ENCODE data around the gene SLC25A12.
A peak's percentile ranks its signal among the peaks of the same experiment; 100 is the strongest.

SLC25A12 gene

DNA sequence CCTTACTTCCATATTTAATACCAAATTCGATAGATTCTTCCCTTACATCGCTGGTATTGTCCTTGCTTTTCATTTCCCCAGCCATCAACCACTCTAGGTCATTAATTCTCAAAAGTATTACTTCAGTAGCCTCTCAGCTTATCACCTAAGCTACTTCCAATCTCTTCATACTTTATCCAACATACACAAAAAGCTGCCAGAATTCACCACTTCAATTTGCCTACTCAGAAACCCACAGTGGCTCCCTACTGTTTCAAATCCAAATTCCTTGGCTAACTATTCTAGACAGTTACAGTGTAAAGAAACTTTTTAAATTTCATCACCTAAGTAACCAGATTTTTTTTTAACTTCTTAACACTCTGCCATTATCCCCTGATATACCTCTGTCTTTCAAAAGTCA, 4.7 kb downstream of the SLC25A12 start:
- DNase-seq (ENCODE audit: low spot score) = no peak

DNA sequence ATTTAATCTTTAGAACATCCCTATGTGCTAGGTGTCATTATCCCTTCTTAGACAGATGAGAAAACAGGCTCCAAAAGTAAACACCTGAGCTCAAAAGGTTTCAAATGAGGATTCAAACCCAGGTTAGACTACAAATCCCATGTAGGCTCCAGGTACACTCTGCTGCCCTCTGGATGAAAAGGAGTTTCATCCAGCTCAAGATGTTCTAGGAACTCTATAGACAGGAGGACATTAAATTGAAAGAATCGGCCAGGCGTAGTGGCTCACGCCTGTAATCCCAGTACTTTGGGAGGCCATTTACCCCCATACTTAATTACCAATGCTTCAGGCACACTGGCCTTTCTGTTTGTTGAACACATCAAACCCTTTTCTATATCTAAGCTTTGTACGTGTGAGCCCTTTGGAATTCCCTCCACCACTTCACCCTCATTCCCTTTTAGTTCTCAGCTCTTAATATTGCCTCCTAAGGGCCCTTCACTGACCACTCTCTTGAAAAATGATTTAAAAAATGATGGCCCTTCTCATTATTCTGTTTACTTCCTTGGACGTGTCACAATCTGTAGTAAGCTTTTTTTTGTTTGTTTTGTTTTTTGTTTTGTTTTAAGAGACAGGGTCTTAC, 10.7 kb downstream of the SLC25A12 start:
- no peak for DNase-seq (ENCODE audit: low spot score)

DNA sequence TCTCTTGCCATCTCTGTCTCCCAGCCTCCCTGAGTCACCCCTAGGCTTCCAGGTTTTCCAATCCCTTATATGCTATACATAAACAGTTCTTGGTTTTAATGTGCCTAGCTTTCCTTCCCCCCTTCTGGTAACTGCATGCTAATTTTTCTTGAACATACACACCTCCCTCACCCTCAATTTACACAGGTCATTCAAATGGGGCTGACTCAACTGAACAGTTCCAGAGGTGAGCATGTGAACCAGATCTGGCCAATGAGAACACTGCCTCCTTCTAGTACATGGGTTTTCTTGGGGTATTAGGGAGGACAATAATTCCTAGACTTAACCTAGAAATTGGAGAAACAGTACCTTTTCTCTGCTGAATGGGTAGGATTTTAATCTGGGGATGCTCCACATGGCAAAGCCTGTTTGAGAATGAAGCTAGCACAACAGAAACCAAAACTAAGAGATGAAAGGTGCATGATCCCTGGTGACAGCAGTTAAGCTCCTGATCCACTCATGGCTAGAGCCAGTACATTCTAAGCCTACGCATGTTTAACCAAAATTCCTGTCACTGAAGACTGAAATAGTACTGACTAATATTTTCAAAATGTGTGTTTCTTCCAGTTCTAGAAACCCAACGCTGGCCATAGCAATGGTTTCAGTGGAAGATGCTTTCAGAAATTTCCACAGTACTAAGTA, 11.8 kb downstream of the SLC25A12 start:
- DNase-seq (ENCODE audit: low spot score) = no peak

DNA sequence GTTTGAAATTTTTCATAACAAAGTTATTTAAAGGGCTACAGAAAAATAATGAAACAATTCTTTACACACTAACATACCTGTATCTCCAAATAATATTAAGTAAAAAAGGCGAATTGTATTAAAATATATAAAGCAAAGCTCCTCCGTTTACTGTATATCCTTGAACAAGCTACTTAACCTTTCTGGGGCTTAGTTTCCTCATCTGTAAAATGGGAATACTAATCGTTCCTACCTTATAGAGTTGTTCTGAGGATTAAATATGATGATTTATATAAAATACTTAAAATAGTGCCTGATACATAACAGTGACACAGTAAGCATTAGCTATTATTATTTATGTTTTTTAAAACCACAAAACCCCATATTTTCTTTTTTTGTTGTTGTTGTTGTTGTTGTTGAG, 13.3 kb downstream of the SLC25A12 start:
- DNase-seq (ENCODE audit: low spot score) = no peak

DNA sequence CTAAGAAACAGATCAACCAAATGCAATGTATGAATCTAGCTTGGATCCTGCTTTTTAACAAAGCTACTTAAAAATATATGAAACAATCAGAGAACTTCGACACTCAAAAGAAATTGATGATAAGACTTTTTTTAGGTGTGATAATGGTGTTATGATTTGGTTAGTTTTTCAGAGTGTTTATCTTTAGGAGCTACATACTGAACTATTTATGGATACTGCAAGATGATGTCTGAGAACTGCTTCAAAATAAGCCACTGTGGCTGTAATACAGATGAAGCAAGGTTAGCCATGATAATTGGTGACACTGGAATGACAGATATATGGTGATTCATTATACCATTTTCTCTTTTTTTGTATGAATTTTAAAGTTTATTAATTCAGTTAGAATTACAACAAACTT, 14.2 kb downstream of the SLC25A12 start:
- DNase-seq (ENCODE audit: low spot score) = no peak

DNA sequence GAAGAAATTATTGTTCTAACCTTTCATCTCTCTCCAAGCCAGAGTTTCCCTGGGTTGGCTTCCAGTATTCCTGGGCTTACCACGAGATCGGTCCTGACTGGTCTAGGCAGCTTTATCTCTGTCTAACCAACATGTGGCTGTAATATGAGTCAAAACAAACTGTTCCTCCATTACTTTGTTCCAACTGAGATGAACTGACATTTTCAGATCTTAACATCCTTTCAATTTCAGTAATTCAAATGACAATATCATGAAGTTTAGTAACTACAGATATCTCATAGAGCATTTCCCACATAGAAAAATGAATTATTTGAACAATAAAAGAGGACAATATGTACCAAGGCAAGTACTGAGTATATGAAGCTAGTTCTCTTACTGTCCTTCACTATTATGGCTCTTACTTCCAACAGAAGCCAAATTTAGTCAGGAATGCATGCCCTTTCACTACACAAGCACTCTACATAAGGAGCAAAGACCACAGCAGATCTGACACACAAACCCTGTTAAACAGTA, 15.5 kb downstream of the SLC25A12 start:
- DNase-seq (ENCODE audit: low spot score) = peak; percentile 8

DNA sequence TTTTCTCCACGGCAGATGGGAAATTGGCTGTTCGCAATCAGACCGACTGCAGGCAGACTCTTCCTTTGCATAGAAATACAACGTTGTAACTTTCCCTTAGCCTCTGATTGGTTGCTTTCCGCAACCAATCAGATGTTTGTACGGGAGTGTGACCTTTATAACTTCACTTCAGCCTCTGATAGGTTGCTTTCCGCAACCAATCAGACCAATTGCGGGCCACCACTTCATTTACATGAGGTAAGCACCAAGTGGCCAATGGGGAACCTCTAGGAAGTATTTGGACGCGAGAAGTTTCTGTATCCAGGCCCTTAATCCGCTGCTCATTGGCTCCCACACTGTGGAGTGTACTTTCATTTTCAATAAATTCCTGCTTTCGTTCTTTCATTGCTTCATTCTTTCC, 19.1 kb downstream of the SLC25A12 start:
- no peak for DNase-seq (ENCODE audit: low spot score)

DNA sequence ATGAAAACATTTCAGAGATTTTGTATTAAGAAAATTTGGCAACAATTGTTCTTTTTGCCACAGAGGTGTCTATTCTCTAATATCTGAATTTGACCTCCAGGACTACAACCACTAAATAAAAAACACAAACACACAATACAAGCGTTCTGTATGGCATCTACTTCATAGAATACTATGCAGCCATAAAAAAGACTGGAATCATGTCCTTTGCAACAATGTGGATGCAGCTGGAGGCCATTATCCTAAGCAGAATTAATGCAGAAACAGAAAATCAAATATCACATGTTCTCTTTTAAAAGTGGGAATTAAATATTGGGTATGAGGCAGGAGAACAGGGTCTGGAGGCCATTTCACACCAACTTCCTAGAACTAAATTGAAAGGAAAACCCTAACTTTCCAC, 19.5 kb downstream of the SLC25A12 start:
- DNase-seq (ENCODE audit: low spot score) = no peak

DNA sequence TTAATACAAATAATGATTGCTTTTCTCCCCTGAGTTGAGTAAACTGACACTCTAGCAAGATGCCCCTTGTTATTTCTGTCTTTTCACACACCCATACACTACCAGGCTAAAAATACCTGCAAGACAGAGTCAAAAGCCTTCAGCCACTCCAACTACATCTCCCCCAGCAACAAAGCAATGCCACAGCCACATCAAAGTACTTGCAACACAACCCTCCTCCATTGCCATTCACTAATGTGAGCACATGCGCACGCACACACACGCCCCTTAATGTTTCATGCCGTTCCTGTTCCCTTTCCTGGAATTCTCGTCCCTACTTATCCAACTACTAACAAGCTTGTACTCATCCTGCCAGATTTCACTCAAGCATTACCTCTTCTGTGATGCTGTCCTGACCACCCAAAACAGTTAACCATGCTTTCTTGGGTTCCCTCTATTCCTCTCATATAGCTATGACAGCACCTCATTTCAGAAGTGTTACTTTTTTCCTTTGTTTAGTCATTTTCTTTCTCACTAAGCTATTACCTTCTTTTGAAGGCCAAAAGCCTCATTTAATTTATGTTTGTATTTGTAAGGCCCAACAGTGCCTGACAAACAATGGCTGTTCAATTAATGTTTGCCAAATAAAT, 29.6 kb downstream of the SLC25A12 start:
- no peak for DNase-seq (ENCODE audit: low spot score)

DNA sequence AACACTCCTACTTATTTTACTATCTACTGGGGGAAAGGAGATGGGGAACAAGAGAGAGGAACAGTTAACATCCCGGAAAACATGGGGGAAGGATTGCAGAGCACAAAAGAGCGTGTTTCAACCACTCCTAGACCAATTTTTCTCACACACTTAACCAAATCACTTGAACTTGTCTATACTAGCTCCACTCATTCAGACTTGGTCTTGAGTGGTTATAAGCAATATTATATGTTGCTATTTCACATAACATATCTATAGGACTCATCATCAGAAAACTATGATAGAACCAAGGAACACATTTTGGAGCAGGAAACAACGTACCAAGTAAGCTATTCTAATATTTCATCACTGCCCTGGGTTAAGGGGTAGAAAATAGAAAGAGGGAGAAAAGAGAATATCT, 31.5 kb downstream of the SLC25A12 start:
- no peak for DNase-seq (ENCODE audit: low spot score)

DNA sequence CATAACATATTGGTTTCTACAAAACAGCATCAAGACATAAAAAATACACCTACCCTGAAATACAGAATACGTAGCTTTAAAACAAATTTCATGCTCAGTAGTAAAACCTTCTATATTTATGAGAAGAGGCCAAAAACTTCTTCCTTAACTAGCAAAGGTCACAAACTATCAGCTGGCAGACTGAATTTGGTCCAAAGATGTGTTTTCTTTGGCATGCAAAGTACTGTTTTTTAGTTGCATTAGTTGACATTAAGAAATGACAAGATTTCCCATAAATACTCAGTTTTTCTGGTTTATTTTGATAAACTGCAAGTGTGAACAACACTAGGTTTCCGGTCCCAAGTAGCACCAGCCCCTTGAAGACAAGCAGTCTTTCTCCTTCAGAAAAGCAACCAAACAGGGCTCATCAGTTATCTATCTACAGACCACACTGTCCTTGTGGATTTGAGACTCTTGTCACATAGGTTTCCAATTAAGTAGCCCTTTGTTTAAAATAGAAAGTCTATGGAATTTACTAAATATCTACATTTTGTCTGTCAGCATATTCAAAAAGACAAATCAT, 35.6 kb downstream of the SLC25A12 start:
- DNase-seq (ENCODE audit: low spot score) = no peak

DNA sequence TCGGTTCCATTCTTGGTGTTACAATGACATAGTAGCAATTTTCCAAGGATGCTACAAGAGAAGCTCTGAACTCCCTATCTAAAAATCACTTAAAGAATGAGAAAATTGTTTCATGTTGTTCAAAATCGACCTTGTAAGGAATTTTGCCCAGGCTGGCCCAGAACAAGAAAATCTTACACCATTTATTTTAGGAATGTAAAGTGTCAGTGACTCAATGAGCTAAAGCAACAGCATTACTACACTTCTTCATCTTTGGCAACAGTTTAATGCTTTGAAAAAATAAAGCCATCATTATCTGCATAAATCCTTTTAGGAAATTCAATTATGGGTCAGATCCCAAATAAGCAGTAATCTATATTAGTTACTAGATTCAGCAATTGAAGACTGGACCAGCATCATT, 38.6 kb downstream of the SLC25A12 start:
- no peak for DNase-seq (ENCODE audit: low spot score)

DNA sequence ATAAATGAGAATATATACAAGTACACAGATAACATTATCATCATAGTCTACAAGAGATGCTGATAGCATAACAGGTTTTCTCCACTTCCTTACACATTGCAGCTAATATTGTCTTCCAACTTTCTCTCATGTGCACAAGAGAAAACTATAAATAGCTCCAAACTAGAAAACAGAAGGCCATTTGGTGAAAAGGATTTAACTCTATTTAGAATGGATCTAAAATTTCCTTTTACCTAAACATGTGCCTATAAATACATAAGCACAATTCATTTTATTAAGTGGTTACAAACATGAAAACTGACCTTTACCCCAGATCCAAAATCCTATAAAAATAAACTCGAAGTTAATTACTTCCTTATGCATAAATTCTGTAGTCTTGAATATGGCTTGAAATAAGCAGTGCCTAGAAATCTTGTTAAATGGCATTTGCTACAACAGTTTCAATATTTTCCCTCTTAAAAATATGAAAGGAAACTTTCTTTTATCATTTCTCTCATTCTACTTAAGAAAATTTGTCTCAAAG, 41.6 kb downstream of the SLC25A12 start:
- no peak for DNase-seq (ENCODE audit: low spot score)

DNA sequence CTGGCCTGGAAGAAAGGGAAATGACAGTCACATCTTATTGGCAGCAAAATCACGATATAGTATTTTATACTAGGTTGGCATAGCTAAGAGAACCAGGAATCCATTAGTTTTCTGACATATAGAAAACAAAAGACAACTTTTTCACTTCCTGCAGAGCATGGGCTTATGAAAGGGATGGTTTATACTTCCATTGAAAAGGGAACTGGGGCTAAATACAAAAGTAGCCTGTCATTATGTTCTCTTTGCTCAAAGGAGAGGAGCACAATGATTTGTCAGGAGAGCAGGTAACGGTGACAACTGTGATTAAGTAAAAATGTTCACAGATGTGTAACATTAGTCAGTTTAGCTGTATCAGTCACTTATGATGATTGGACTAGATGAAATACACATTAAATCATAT, 46.4 kb downstream of the SLC25A12 start:
- no peak for DNase-seq (ENCODE audit: low spot score)

DNA sequence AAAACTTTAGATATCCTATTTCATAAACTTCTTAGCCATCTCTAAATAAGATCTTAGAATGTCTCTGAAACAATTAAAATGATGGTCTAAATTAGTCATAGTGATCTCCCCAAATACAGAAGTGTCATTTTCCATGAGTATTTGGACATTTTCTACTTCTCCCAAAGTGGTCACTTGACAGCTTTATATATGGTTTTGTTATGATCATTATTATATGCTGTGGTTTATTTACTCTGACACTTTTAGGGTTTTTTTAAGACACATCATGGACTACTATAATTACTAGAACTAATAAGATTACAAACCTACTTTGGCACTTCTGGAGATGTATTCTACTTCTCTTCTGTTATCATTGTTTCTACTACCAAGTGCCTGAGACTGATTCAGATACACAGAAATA, 47.1 kb downstream of the SLC25A12 start:
- DNase-seq (ENCODE audit: low spot score) = no peak

DNA sequence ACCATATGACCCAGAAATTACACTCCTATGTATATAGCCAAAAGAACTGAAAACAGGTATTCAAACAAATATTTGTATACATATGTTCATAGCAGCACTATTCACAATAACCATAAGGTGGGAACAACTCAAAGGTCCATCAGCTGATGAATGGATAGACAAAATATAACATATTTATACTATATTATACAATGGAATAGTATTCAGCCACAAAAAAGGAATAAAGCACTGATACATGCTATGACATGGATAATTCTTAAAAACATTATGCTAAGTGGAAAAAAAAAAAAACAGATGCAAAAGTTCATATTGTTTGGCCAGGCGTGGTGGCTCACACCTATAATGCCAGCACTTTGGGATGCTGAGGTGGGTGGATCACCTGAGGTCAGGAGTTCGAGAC, 52.0 kb downstream of the SLC25A12 start:
- DNase-seq (ENCODE audit: low spot score) = no peak

DNA sequence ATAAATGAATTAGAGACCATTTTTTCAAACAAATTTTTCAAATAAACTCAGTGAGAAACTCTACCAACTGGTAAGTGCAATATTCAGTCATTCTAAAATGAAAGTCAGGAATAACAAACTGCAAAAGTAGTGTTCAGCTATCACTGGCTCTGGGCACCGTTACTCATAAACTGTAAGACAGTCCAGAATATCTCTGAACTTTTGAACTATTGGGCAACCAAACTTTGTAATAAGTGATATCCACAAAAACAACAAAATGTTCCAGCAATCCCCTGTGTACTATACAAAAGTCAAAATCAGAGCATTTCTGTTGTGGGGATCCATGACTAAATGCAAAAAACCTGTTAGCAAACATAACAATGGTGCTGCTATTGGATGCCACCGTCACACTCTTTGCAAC, 56.3 kb downstream of the SLC25A12 start:
- DNase-seq (ENCODE audit: low spot score) = no peak

DNA sequence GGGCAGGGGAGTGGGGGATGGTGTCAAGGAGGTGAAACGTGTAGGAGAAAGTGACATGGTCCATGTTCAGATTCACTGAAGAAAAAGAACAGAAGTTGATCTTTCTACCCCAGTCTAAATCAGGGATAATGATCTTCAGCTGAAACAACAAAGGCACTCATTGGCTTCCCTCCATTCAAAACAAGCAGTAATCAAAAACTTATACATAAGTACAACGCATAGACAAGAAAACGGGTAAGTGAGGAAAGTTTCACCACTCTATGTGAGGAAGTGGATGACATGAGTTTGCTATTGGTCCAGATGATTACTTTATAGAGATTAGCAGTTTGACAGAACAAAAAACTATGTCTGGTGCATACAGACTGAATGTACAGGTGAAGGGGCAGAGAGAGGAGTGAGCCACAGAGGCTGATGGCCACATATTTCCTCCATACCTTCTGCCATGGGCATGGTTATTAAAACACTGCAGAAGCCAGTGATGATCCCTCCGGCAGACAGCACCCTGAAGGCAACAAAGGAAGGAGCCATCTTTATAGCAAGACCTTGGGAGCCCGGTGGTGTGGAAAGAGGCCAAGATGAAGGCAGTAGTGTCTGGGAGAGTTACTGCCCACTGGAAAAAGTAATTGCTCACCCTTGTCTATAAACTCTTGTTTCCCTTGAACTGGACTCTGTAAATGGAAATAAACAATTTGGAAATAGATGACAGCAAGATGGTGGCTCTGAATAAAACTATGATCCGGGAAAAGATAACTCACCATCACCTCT, 57.7 kb downstream of the SLC25A12 start:
- no peak for DNase-seq (ENCODE audit: low spot score)

DNA sequence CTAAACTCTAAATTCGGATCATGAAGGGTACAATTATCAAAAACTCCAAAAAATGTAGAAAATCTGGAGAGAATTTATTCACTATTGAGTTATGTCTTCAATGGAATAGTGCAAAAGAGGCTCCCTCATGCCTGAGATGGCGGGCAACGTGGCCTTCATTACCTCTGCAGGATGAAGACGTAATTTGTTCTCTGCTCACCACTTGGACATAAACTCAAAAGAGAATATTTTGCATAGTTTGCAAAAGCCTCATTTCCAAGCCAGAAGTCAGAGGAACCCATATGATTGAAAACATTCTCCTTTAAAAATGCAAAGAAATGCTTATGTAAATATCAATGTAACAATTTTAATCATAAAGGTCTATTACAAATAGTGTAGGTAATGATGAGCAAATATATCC, 58.7 kb downstream of the SLC25A12 start:
- no peak for DNase-seq (ENCODE audit: low spot score)

DNA sequence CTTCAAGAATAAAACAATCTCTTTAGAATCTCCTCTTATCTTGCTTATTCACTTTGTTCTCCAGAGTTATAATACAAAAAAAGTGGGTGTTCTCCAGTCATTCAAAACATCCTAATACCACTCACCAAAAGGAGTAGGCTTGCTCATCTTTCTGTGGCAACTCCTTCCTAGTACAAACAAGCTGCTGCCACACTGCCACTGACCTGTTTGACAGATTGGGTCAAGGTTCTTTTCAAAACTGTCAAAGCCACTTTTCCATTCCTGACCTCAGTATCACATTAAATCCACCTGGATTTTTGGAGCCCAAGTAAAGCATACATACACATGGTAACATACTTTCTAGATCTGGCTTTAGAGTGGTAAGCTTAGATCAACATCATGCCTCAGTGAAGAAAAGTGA, 59.8 kb downstream of the SLC25A12 start:
- DNase-seq (ENCODE audit: low spot score) = no peak

DNA sequence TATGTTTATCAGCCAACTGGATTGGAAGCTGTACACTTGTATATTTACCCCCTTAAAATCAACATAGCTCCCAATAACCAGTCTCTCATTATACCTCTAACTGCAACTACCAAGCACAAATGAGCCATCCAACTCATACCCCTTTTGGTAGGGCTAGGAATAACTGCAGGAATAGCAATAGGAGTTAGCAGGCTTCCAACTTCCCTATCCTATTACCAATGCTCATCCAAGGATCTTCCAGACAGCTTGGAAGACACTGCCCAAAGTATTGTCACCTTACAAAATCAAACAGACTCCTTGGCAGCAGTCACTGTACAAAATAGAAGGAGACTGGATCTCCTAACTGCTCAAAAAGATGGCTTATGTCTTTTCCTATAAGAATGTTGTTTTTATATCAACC, 61.6 kb downstream of the SLC25A12 start:
- DNase-seq (ENCODE audit: low spot score) = no peak

DNA sequence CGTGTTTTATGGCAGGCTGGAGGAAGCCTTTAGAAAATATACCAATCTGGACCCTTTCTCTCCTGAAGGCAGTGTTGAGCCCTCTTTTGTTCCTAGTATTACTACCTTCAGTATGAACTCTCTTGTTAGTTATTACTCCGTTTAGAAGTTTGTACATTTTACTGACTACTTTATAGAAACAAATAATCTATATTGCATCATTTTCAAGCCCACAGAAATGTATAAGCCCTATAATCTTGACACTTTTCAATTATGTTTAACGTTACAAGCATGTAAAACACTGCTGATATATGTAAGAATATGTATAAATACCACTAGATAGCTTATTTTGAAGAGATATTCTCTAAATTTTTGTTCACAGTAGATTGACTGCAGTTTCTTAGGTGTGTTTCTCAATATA, 64.0 kb downstream of the SLC25A12 start:
- no peak for DNase-seq (ENCODE audit: low spot score)

Measured in kidney tubule cell (primary cell).